ENCODE data around the gene CGB5.
"Not testable (repeated sequence)": the region's sequence is repeated elsewhere in the genome, so short reads cannot be mapped to it uniquely, and the experiment has no call there.

Gene CGB5

DNA sequence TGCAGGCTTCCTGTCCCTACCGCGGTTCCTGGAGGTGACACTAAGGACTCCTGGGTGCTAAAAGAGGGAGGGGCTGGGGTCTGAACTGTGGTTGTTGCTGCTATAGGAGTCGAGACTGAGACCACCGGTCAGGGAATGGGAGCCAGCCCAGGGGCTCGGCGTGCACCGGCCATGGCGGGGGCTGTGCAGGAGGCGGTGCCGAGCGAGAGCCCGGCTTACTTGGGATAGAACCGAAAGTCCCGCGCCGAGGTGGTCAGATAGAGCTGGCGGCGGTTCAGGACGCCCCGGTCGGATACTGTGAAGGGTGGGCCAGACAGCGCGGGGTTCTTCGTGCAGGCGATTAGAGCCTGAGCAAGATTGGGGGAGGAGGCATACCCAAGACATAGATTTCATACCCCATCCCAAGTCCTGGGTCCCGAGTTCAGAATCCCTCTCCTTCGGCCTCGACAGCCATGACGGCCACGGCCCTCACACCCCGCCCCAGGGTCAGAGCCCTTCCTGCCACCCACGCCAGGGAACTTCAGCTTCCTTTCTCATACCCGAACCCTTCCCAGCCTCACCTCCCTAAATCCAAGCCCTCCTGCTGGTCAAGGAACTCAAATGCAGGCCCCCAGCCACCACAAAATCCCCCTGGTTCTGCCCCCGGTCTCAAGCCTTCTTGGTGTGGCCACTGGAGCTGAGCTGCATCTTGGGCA, 13.4 kb downstream of the CGB5 start:
- not testable (repeated sequence) for DNase-seq (ENCODE audit: low read depth in 2 of 2)

DNA sequence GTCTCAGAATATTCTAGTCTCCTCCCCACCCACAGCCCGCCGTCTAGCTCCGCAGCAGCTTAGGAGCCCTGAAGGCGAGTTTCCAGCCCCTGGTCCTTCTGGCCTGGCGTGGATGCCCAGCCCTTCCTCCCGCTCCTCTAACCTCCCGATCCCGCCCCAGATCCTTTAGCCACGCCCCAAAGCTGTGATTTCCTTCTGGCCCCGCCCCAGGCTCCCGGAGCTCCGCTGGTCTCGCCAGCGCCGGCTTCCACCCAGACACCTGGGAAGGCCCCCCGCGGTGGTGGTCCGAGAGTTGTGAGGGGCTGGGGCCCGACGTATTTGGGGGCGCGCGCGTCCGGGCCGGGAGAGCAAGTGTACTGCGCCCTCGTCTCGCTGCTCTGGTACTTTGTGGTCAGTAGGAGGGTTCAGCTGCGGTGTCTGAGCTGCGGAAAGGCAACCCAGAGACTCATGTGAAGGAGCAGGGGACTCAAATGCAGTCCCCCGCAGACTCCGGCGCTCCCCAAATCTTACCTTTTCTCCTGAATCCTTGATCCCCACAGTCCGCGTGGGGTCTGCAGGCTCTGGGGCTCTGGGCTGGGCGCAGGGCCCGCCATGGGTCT, 14.1 kb downstream of the CGB5 start, which contains the start of gene CGB7:
Gene CGB7, minus strand, starts transcription at position 114 of the 599 bp plus-strand sequence. CDS start 2,374 bp downstream, outside the sequence.
- DNase-seq (ENCODE audit: low read depth in 2 of 2), result no peak

DNA sequence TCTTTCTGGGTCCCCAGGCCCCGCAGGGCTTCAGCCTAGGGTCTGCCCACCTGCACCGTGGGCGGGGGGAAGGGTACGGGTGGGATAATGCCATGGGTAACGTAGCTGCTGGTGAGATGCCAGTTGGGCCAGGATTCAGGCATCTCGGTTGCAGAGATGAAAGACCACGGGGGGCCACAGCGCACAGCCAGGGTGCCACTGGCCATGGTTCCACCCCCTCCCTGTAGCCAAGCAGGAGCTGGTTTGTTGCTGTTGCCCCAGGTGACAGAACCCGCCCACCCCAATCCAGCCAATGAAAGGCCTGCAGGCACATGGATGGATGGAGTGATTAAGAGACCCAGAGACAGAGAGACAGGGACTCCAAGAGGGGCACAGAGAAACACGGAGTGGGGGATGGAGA, 14.9 kb downstream of the CGB5 start:
- DNase-seq (ENCODE audit: low read depth in 2 of 2), result no peak

DNA sequence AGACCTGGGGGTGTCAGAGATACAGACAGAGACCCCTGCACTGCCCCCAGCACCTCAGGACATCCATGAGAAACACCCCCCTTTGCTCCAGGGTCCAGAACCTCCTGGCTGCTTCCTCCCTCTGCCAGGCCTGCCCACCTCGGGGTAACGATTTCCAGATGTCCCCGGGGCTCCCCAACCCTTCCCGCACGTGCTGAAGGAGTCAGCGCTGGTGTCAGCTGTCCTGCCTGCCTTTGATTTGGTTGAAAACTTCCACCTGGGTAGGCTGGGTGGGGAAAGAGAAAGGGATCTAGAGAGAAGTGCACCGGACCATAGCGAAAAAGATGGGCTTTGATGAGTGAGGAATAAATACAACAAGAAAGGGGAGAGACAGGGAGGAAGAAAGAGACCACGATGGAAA, 15.4 kb downstream of the CGB5 start:
- no peak for DNase-seq (ENCODE audit: low read depth in 2 of 2)

DNA sequence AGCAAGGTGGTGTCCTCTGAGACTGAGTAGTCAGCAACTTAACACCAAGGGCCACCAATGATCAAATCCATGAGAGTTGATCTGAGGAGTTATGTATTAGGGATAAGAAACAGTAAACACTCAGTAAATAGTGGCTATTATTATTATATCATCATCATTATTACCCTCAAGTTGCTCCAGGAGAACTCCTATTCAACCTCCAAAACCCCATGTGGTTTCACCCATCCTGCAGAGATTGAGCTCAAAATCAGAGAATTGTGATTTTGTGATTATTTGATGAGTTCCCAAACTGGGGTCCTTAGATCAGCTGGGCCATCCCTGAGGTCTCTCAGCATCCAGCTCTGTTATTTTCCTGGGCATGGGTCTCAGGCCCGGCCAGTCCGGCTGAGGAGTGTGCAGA, 17.4 kb downstream of the CGB5 start:
- no peak for DNase-seq (ENCODE audit: low read depth in 2 of 2)

DNA sequence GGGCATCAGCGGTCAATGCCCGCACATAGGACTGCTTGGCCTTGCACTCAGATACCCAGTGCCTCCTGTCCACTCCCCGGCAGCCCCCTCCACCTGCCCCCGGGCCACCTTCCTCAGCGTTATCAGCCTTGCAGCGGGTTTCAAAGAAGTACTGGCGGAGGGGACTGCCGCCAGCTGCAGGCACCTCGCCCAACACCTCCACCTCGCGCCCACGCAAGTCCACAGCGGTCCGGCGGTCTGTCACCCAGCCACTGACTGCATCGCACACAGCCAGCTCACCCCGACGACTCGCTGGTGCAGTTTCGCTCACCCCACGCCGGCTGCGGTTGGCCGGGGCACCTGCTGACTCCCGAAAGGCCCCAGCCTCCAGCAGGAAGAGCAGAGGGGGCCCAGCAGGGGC, 17.8 kb downstream of the CGB5 start:
- DNase-seq (ENCODE audit: low read depth in 2 of 2), result no peak

DNA sequence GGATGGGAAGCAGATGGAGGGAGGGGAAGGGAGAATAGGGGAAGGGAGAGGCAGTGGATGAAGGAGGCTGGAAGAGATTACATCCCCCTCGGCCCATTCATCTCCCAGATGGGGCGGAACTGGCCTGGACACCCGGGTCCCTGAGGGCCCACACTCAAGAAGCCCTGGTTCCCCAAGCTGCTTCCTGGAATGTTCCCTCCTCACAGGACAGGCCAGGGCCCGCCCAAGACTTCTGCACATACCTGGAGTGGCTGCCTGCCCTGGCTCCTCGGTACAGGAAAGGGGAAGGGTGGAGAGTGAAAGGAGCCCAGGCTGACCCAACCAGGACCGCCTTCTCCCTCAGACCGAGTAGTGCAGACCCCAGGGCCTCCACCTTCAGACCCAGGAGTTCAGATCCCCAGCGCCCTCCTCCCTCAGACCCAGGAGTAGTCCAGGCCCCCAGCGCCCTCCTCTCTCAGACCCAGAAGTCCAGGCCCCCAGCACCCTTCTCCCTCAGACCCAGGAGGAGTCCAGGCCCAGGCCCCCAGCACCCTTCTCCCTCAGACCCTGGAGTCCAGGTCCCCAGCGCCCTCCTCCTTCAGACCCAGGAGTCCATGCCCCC, 20.5 kb downstream of the CGB5 start:
- no peak for DNase-seq (ENCODE audit: low read depth in 2 of 2)

DNA sequence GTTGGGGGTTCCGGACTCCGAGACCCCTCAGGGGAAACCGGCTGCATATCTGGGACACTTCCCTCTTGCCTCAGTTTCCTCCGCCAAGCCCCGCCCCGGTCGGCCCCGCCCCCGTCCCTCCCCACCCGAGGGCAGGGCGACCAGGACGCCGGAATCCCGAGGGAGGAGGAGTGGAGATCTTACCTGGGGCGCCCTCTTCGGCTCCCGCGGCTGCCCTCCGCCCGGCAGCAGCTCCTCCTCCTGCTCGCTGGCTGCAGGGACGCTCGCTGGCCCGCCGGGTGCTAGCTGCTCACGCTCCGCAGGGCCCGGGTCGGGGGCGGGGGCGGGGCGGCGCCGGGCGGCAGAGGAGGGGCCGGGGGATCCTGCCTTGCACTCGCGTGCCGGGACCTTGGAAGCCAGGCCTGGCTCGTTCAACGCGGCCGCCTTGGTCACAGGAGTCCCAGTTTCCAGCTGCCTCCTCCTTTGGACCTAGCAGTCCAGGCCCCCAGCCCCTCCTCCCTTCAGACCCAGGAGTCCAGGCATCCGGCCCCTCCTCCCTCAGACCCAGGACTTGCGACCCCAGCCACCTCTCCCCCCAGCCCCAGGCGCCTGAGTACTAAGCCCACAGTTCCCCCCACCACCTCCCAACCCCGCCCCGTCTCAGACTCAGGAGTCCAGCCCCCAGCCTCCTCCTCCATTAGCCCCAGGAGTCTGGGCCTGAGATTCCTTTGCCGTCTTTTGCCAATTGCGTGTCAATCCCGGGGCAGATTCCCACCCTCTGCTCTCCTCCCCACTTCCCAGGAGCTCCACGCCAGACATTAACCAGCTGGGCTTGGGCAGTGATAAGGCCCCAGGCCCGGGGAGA, 21.3 kb downstream of the CGB5 start, which contains the start of gene NTF4:
Gene NTF4, minus strand, starts transcription at position 51 of the 844 bp plus-strand sequence. CDS start 2,821 bp downstream, outside the sequence.
- no peak for DNase-seq (ENCODE audit: low read depth in 2 of 2)

DNA sequence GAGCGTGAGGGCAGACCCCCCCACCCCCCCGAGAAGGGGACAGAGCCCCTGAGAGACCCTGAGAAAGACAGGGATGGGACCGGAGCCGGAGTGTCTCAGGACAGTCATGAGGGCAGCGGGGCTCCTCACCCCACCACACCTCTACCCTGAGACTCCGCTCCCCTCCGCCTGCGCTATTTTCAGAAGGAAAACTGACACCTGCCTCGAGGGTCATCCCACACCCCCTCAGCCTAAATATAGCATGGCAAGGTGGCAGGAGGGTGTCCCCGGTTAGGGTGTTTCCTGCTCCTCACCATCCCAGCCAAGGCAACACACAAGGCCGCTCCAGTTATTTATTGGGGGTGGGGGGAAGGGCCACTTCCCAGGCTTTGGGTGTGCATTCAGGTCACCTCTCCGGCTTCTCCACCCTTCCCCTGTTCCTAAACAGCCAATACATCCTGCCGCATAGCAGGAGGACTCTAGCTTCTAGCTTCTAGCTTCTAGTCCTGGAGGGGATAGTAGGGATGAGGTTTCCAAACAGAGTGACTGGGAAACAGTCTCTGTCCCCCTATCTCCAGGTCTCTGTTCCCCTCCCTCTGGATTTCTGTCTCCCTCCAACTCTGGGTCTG, 22.4 kb downstream of the CGB5 start:
- DNase-seq (ENCODE audit: low read depth in 2 of 2), result no peak

DNA sequence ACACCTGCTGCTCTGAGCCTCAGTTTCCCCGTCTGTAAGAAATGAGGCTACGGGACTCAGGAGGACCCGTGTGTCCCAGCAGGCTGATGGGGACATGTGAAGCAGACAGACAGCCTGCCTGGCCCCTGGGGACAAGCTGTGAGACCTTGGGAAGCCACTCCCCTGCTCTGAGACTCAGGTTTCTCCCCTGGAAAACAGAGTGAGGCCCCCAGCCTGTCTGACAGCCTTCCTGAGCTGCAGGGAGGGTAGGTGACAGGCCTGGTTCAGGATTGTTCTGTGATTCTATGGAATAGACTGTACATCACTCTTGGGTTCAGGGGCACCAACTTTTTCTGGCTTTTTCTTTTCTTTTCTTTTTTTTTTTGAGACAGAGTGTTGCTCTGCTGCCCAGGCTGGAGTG, 23.9 kb downstream of the CGB5 start:
- no peak for DNase-seq (ENCODE audit: low read depth in 2 of 2)

DNA sequence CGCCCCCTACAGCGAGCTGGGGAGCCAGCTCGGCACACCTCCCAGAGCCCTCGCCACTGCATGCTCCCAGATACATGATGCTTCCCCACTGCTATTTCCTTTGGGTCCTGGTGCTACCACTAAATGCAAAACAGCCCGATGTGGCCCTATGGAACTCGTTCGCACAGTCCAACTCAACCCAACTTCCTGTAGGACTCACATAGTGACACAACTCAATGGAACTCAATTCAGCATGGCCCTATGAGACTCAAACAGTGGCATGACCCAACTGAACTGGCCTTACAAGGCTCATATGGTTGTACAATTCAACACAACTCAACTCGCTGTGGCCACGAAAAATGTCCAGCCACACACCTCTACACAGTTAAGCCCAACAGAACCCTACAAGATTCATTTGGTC, 25.4 kb downstream of the CGB5 start:
- no peak for DNase-seq (ENCODE audit: low read depth in 2 of 2)

DNA sequence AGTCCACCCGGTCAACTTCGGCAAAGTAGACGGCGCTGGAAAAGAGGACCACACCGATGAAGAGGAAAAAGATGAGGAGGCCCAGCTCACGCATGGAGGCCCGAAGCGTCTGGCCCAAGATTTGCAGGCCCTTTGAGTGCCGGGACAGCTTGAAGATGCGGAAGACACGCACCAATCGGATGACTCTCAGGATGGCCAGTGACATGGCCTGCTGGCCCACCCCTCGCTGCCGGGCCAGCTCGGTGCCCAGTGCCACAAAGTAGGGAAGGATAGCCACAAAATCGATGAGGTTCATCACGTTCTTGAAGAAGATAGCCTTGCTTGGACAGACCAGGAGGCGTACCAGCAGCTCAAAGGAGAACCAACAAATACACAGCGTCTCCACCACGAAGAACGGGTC, 26.8 kb downstream of the CGB5 start:
- no peak for DNase-seq (ENCODE audit: low read depth in 2 of 2)

DNA sequence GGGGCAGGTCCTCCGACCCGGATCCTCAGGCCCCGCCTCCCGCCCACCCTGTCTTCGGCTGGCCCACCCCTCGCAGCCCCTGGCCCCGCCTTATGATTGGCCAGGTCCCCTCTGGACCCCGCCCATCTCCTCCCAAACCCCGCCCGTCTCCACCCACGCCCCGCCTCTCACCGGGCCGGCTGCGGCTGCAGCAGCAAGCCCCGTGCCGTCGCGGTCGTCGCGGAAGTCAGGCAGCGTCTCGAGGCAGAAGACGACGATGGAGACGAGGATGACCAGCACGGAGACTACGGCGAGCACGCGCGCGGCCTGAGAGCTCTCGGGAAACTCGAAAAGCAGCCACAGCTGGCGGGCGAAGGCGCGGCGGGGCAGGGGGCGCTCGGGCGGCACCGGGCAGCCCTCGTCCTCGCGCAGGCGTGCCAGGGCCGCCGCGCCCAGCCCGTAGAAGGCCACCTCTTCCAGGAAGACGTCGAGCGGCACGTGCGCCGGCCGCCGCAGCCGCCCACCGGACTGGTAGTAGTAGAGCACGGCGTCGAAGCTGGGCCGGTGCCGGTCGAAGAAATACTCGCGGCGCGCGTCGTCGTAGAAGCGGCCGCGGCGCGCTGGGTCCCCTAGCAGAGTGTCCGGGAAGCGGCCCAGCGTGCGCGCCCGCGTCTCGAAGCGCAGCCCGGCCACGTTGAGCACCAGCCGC, 28.4 kb downstream of the CGB5 start:
- peak in 1 of 2 donors; percentile 20 for DNase-seq (ENCODE audit: low read depth in 2 of 2)

DNA sequence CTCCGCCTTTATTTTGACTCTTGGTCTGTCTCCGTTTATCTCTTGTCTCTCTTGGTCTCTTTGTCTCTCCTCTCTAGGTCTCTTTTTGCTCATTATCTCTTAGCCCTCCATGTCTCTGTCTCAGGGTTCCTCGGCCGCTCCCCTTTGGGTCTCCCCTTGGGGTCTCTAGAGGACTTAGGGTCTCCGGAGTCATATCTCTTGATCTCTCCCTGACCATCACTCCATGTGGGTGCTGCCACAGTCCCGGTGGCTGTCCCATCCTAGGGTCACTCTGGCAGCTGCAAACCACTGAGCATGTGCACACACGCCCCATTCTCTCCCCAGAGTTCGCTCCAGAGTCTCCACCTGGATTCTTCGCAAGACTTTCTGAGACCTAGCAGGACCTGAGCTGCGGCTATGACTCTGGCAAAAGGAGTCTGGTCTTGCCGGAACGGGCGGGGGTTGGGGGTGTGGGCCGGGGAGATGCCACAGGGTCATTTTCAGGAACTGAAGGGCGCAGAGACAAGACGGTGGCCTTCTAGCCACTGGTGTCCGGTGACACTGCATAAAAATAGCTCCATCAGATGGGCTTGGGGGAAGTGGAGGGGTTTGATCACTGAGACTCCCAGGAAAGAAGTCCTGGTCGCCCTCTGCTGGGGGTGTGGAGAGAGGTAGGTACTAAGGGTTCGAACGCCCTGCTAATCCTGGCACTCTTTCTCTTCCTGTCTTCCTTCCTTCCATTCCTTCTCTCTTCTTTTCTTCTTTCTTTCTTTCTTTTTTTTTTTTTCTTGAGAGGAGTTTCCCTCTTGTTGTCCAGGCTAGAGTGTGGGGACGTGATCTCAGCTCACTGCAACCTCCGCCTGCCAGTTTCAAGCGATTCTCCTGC, 30.1 kb downstream of the CGB5 start:
- DNase-seq (ENCODE audit: low read depth in 2 of 2), result no peak

DNA sequence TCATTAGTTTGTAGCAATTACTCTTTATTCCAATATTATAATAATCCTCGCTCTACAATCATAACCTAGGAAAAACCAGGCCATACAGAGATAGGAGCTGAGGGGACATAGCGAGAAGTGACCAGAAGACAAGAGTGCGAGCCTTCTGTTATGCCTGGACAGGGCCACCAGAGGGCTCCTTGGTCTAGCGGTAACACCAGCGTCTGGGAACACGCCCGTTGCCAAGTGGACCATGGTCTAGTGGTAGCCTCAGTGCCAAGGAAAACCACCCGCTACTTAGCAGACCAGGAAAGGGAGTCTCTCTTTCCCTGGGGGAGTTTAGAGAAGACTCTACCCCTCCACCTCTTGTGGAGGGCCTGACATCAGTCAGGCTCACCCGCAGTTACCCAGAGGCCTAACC, 31.2 kb downstream of the CGB5 start:
- DNase-seq (ENCODE audit: low read depth in 2 of 2), result not testable (repeated sequence)

DNA sequence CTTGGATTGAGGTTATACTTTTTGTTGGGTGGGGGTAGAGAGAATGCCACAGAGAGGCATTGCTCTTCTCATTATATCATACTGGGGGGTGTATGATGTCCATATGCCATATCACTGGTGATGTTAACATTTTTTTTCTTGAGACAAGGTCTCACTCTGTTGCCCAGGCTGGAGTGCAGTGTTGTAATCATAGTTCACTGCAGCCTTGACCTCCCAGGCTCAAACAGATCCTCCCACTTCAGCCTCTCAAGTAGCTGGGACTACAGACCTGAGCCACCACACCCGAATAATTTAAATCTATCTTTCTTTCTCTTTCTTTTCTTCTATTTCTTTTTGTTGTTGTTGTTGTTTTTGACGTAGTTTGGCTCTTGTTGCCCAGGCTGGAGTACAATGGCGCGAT, 36.7 kb downstream of the CGB5 start:
- DNase-seq (ENCODE audit: low read depth in 2 of 2), result no peak

DNA sequence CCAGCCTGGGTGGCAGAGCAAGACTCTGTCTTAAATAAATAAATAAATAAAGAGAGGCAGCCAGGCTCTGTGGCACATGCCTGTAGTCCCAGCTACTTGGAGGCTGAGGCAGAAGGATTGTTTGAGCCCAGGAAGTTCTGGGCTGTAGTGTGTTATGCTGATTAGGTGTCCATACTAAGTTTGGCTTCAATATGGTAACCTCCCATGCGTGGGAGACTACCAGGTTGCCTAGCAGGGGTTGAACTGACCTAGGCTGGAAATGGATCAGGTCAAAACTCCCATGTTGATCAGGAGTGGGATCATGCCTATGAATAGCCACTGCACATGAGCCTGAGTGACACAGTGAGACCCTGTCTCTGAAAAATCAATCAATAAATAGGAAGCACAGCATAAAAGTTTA, 37.6 kb downstream of the CGB5 start:
- no peak for DNase-seq (ENCODE audit: low read depth in 2 of 2)

DNA sequence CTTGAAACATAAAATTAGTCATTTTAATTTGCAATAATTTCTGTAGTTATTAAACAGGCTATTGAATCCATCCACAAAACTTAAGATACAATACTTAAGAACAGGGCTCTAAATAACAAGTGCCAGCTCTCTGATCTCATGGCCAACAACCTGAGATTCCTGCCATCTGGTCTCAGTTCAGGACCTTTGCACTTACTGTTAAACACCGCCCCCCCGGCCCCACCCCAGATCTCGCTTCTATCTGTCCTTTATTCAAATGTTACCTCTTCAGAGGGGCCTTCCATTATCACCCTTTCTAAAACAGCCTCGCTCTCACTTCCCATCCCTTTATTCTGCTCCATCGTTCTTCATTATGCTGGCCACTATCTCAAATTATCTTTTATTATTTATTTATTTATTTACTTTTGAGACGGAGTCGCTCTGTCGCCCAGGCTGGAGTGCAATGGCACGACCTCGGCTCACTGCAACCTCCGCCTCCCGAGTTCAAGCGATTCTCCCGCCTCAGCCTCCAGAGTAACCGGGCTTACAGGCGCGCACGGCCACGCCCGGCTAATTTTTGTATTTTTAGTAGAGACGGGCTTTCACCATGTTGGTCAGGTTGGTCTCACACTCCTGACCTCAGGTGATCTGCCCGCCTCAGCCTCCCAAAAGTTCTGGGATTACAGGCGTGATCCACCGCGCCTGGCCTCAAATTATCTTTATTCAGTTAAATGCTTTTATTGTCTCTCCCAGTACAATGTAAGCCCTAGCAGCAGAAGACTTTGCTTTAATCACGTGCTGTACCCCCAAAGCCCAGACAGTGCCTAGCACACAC, 40.8 kb downstream of the CGB5 start:
- DNase-seq (ENCODE audit: low read depth in 2 of 2), result no peak

Data from stimulated activated CD8-positive, alpha-beta memory T cell treated with anti-CD3 and anti-CD28 coated beads, Interleukin-7, amount 100 ng/mL, for 4 hours (primary cell).